ENCODE measurements around the gene TSLP. TPM values are rescaled to one million over a fixed set of nuclear protein-coding genes. Genes with fewer than 3 reads are reported as not detected.

Gene TSLP
- total and polyA plus RNA-seq, 2 of the 4 experiments (the other 2 are of a cell fraction), result 0.54 to 1.6 TPM

DNA sequence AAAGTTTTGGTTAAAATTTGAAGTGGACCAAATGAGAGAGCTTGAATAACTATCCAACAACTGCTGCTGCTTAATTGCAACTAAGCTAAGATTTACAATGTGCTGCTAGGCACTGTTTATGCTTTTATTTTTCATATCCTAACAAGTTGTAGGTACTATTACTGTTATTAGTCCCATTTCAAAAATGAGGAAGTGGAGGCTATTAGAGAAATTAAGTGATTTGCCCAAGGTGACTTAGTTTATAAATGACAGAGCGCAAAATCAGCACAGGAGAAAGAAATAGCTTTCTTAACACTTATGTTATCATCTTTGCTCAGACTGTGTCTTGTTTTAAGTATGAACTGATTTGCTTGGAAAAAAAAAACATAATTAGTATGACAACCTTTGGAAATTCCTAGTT lies 43.7 kb downstream of the TSLP start:
- DNase-seq (no peak), ATAC-seq (ENCODE audit: low read depth) (no peak)
- no peak overlapping the region for H3K4me2 ChIP-seq (ENCODE audit: low read depth, low read length)
- H3K27ac ChIP-seq (ENCODE audit: insufficient read depth, low read length), result no peak overlapping the region
- TF ChIP-seq, protein P1, sequence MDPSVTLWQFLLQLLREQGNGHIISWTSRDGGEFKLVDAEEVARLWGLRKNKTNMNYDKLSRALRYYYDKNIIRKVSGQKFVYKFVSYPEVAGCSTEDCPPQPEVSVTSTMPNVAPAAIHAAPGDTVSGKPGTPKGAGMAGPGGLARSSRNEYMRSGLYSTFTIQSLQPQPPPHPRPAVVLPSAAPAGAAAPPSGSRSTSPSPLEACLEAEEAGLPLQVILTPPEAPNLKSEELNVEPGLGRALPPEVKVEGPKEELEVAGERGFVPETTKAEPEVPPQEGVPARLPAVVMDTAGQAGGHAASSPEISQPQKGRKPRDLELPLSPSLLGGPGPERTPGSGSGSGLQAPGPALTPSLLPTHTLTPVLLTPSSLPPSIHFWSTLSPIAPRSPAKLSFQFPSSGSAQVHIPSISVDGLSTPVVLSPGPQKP (IDR thresholded peaks at IDR 0.05; ENCODE audit: borderline replicate concordance, low read depth, low read length), result no peak
- TF ChIP-seq BHLHE40 (IDR thresholded peaks at IDR 0.05; ENCODE audit: low read depth, low read length) (no peak), CEBPB (IDR thresholded peaks at IDR 0.05; ENCODE audit: low read depth, low read length) (no peak), POLR2A (IDR thresholded peaks at IDR 0.05; ENCODE audit: low read depth, low read length) (no peak)
- TF ChIP-seq, protein P2, sequence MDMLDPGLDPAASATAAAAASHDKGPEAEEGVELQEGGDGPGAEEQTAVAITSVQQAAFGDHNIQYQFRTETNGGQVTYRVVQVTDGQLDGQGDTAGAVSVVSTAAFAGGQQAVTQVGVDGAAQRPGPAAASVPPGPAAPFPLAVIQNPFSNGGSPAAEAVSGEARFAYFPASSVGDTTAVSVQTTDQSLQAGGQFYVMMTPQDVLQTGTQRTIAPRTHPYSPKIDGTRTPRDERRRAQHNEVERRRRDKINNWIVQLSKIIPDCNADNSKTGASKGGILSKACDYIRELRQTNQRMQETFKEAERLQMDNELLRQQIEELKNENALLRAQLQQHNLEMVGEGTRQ (IDR thresholded peaks at IDR 0.05; ENCODE audit: low read depth, low read length), result no peak
- H3K27me3 ChIP-seq (ENCODE audit: control insufficient read depth, insufficient read depth, low read length), result no peaks in the 10 kb centered on the region
- no peak overlapping the region for H2BK15ac ChIP-seq (ENCODE audit: low read depth, low read length)
- no peak overlapping the region for H3K14ac ChIP-seq (replicated peaks; ENCODE audit: low read depth, low read length)
- no peak overlapping the region for H3K18ac ChIP-seq (ENCODE audit: low read depth, low read length)
- intact Hi-C loops (cut with micrococcal nuclease), result no loop called here
- H3K79me1 ChIP-seq (ENCODE audit: low read depth in 1 of 2, low read length in 2 of 2), result peaks cover 7 to 17% of the 10 kb centered on the region in 2 experiments
- no CpG with 5 or more reads among the region's 1 CpG for WGBS, 2 experiments (ENCODE audit: extremely low coverage in 2 of 2, insufficient read length in 1 of 2)
- dilution Hi-C loops (cut with HindIII; ENCODE audit: low sequenced_read_pairs, unreplicated experiment), result no loop called here
- H2BK20ac ChIP-seq (ENCODE audit: low read depth, low read length), result no peak overlapping the region
- no peaks in the 10 kb centered on the region; the same call in 1 of the 2 replicates for H4K20me1 ChIP-seq (ENCODE audit: insufficient read depth, low read length)
- H3K4me1 ChIP-seq (ENCODE audit: control insufficient read depth, insufficient read depth, low read length), result peaks cover 1% of the 10 kb centered on the region; the same call in 1 of the 2 replicates
- no peak overlapping the region for H3K4me3 ChIP-seq (ENCODE audit: insufficient read depth, low read depth, low read length)
- H2AFZ ChIP-seq (replicated peaks; ENCODE audit: low read length, poor library complexity), result no peak overlapping the region
- no peak overlapping the region for H4K8ac ChIP-seq (ENCODE audit: low read depth in 2 of 2, low read length in 2 of 2)
- H2AK5ac ChIP-seq (ENCODE audit: low read depth, low read length), result no peak overlapping the region
- in situ Hi-C loops (cut with MboI; ENCODE audit: low sequenced_read_pairs), result no loop called here
- H2BK120ac ChIP-seq (ENCODE audit: low read depth, low read length), result no peak overlapping the region
- H3K4ac ChIP-seq (ENCODE audit: low read depth, low read length), result no peak overlapping the region
- CTCF ChIA-PET, result interaction anchor here (0.7 kb wide), 1 partner anchor 8 kb away, joined by 3 read pairs; no protein-coding TSS in a partner anchor
- H2AK9ac ChIP-seq (replicated peaks; ENCODE audit: low read depth, low read length, poor library complexity), result no peak overlapping the region
- no peak overlapping the region for H3K56ac ChIP-seq (ENCODE audit: extremely low read depth, insufficient read depth, low read length)
- POLR2A ChIA-PET (ENCODE audit: unreplicated experiment), result interaction anchor here (0.6 kb wide), 1 partner anchor 1364 kb away, joined by 3 read pairs; no protein-coding TSS in a partner anchor
- no peaks in the 10 kb centered on the region for H3K9me3 ChIP-seq (ENCODE audit: control insufficient read depth, insufficient read depth, low read length)
- no peak overlapping the region for H4K5ac ChIP-seq (ENCODE audit: low read depth, low read length)
- H2BK5ac ChIP-seq (ENCODE audit: low read depth, low read length, poor library complexity, severe bottlenecking), result no peak overlapping the region
- no peaks in the 10 kb centered on the region for H3K9me1 ChIP-seq (ENCODE audit: insufficient read depth, low read length)
- BruUV-seq (replicated peaks), result no TSS peak
- no peak overlapping the region for H3K9ac ChIP-seq (ENCODE audit: low read depth, low read length)
- peaks cover 25% of the 10 kb centered on the region for H3K36me3 ChIP-seq (ENCODE audit: control insufficient read depth, insufficient read depth, low read length)
- H4K91ac ChIP-seq (ENCODE audit: insufficient read depth, low read depth, low read length), result no peak overlapping the region
- H3K23ac ChIP-seq (ENCODE audit: low read depth, low read length), result no peak overlapping the region
